CD4-positive, alpha-beta T cell treated with Interleukin-6 for 4 hours (primary cell): ENCODE measurements around the gene MVB12A.

ENCODE experiments used
- DNase-seq: peaks from one replicate; pipeline ENCODE4 v3.0.0-alpha.2; 2020; ENCODE audit warnings: mixed read lengths

MVB12A gene

GRCh38 chr19:17405250-17406045 lies 14.4 kb upstream of the MVB12A start, which contains the start of gene BST2:
TSS of gene BST2 (minus strand) at chr19:17405630. CDS start at chr19:17405575, 55 bp downstream.
- DNase-seq, result peak; percentile 64

- DNase-seq, result peak; percentile 14
These were observed 13.6 kb upstream of the MVB12A start for GRCh38 chr19:17406046-17406886.

GRCh38 chr19:17406887-17407196 lies 13.0 kb upstream of the MVB12A start:
- no peak for DNase-seq

GRCh38 chr19:17409990-17410389 lies 9.9 kb upstream of the MVB12A start:
- no peak for DNase-seq

GRCh38 chr19:17411801-17412200 lies 8.0 kb upstream of the MVB12A start:
- DNase-seq, result no peak

- DNase-seq, result no peak
These were observed 5.8 kb upstream of the MVB12A start for GRCh38 chr19:17414097-17414496.

- no peak for DNase-seq
These were observed 4.7 kb upstream of the MVB12A start for GRCh38 chr19:17415121-17415520.

- no peak for DNase-seq
These were observed 1.1 kb upstream of the MVB12A start for GRCh38 chr19:17418710-17419109.

- no peak for DNase-seq
These were observed 660 bp upstream of the MVB12A start for GRCh38 chr19:17419154-17419620.

- DNase-seq, result peak; percentile 55
These were observed 653 bp downstream of the MVB12A start for GRCh38 chr19:17420475-17420924.

GRCh38 chr19:17421942-17422341 lies 2.1 kb downstream of the MVB12A start:
- no peak for DNase-seq

- DNase-seq, result no peak
These were observed 3.8 kb downstream of the MVB12A start for GRCh38 chr19:17423429-17424208.

- DNase-seq, result peak; percentile 50
These were observed 5.0 kb downstream of the MVB12A start for GRCh38 chr19:17424743-17425365.

- DNase-seq, result no peak
These were observed 9.8 kb downstream of the MVB12A start for GRCh38 chr19:17429641-17430113.

GRCh38 chr19:17431417-17431816 lies 11.6 kb downstream of the MVB12A start:
- no peak for DNase-seq

- DNase-seq, result no peak
These were observed 15.4 kb downstream of the MVB12A start for GRCh38 chr19:17435218-17435617.

GRCh38 chr19:17436094-17436873 lies 16.4 kb downstream of the MVB12A start:
- no peak for DNase-seq

- DNase-seq, result no peak
These were observed 17.0 kb downstream of the MVB12A start for GRCh38 chr19:17436874-17437267.

- peak; percentile 11 for DNase-seq
These were observed 21.6 kb downstream of the MVB12A start for GRCh38 chr19:17441241-17442021.

- no peak for DNase-seq
These were observed 25.8 kb downstream of the MVB12A start for GRCh38 chr19:17445526-17446165.
